NCI-H1417 treated with DMSO at 0.1 percent for 48 hours (cell line): ENCODE data around the gene ADNP.
"Not testable (repeated sequence)": the region's sequence is repeated elsewhere in the genome, so short reads cannot be mapped to it uniquely, and the experiment has no call there.

Experiments
- DNase-seq: peaks from one replicate; lab custom pipeline; 2025; lab: John Stamatoyannopoulos, UW

The ADNP gene

GRCh38 chr20:50931306-50932015 lies at the start of gene ADNP:
Gene ADNP (minus strand): TSS chr20:50931437. CDS start chr20:50903996, 27,441 bp downstream.
- peak; percentile 95 for DNase-seq

GRCh38 chr20:50980071-50980681 lies 48.9 kb upstream of the ADNP start:
- DNase-seq: no peak

- not testable (repeated sequence) for DNase-seq
These were observed 47.3 kb upstream of the ADNP start for GRCh38 chr20:50978533-50978932.

- no peak for DNase-seq
These were observed 46.1 kb upstream of the ADNP start for GRCh38 chr20:50977066-50978021.

GRCh38 chr20:50975701-50976330 lies 44.6 kb upstream of the ADNP start:
- DNase-seq: no peak

- no peak for DNase-seq
These were observed 38.7 kb upstream of the ADNP start for GRCh38 chr20:50969912-50970311.

- no peak for DNase-seq
These were observed 38.2 kb upstream of the ADNP start for GRCh38 chr20:50969435-50969834.

- no peak for DNase-seq
These were observed 37.1 kb upstream of the ADNP start for GRCh38 chr20:50968289-50968688.

GRCh38 chr20:50967586-50967985 lies 36.3 kb upstream of the ADNP start:
- no peak for DNase-seq

GRCh38 chr20:50959543-50960126 lies 28.4 kb upstream of the ADNP start:
- no peak for DNase-seq

- DNase-seq: peak; percentile 83
These were observed 27.6 kb upstream of the ADNP start, which contains the start of gene MOCS3 for GRCh38 chr20:50958615-50959542. Gene MOCS3 (plus strand): TSS chr20:50958818. CDS start chr20:50958843, 25 bp downstream.

- DNase-seq: no peak
These were observed 26.8 kb upstream of the ADNP start, which contains the start of gene DPM1 for GRCh38 chr20:50957798-50958614. Gene DPM1 (minus strand): TSS chr20:50958532. CDS start chr20:50958523, 9 bp downstream.

GRCh38 chr20:50957276-50957675 lies 26.0 kb upstream of the ADNP start:
- DNase-seq: no peak

GRCh38 chr20:50953821-50954220 lies 22.6 kb upstream of the ADNP start:
- no peak for DNase-seq

GRCh38 chr20:50953196-50953595 lies 22.0 kb upstream of the ADNP start:
- no peak for DNase-seq

GRCh38 chr20:50948132-50948785 lies 17.0 kb upstream of the ADNP start:
- DNase-seq: no peak

- no peak for DNase-seq
These were observed 11.8 kb upstream of the ADNP start for GRCh38 chr20:50943069-50943468.

- no peak for DNase-seq
These were observed 2.4 kb upstream of the ADNP start for GRCh38 chr20:50933589-50933988.

GRCh38 chr20:50932691-50933280 lies 1.5 kb upstream of the ADNP start:
- no peak for DNase-seq
